Fibroblast of lung (primary cell): Measurements from ENCODE around the gene CDKN1A.

ENCODE experiments used
- EZH2 ChIP-seq: IDR thresholded peaks from 2 replicates; pipeline ENCODE4 v1.5.1; 2012; ENCODE audit warnings: low read length, control low read depth, mild to moderate bottlenecking; ENCODE audit errors: missing control alignments
- TF ChIP-seq, protein P1 (sequence below), 2 donors: IDR thresholded peaks in 1 of 2; conservative IDR thresholded peaks in 1 of 2; 1 replicate in 1 of 2; 2 replicates in 1 of 2; pipeline ENCODE4 v1.5.1; 2011 to 2012; ENCODE audit warnings: low read length in 2 of 2, control low read depth in 1 of 2, inconsistent platforms in 1 of 2, low read depth in 1 of 2, mild to moderate bottlenecking in 1 of 2

DNA sequence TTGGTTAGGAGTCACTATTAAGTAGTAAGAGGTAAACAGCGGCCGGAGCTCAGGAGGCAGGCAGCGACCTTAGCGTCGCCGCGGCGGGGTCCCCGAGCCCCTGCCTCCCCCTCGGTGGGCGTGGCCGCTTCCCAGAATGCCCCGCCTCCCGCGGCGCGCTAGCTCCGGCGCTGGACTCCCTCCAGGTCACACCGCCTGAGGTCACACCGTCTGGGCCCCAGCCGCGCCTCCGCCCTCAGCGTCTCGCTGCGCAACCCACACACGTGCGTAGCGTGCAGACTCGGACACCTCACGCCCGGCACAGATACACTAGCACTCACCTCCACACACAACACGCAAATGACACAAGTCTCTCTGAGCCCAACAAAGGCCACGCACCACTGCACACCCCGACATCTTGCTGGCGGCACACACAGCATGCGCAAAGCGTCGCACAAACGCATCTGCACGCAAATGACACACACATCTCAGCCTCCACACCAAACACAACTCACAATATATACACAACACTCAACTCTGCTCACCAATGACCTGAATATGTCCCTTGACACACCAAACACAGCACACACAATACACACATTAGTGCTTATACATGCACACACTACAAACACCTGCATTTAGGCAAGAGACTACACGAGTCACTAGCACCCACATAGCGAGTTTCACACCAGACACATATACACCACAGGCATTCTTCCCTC is 17.6 kb upstream of the CDKN1A start:
- TF ChIP-seq, protein P1, sequence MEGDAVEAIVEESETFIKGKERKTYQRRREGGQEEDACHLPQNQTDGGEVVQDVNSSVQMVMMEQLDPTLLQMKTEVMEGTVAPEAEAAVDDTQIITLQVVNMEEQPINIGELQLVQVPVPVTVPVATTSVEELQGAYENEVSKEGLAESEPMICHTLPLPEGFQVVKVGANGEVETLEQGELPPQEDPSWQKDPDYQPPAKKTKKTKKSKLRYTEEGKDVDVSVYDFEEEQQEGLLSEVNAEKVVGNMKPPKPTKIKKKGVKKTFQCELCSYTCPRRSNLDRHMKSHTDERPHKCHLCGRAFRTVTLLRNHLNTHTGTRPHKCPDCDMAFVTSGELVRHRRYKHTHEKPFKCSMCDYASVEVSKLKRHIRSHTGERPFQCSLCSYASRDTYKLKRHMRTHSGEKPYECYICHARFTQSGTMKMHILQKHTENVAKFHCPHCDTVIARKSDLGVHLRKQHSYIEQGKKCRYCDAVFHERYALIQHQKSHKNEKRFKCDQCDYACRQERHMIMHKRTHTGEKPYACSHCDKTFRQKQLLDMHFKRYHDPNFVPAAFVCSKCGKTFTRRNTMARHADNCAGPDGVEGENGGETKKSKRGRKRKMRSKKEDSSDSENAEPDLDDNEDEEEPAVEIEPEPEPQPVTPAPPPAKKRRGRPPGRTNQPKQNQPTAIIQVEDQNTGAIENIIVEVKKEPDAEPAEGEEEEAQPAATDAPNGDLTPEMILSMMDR (conservative IDR thresholded peaks at IDR 0.05 in 1 of 2, IDR thresholded peaks at IDR 0.05 in 1 of 2; ENCODE audit: low read depth in 1 of 2, low read length in 2 of 2), result no peak
- no peak for TF ChIP-seq EZH2
